HG03521 (cell line): ENCODE data around the gene ACADS.

ENCODE experiments used
- ATAC-seq: cut with Tn5 transposase; IDR thresholded peaks from one replicate; pipeline ENCODE4 v1.9.1; 2021; ENCODE audit warnings: mild to moderate bottlenecking, moderate library complexity; ENCODE audit not compliant: unreplicated experiment

The ACADS gene, protein sequence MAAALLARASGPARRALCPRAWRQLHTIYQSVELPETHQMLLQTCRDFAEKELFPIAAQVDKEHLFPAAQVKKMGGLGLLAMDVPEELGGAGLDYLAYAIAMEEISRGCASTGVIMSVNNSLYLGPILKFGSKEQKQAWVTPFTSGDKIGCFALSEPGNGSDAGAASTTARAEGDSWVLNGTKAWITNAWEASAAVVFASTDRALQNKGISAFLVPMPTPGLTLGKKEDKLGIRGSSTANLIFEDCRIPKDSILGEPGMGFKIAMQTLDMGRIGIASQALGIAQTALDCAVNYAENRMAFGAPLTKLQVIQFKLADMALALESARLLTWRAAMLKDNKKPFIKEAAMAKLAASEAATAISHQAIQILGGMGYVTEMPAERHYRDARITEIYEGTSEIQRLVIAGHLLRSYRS

GRCh38 chr12:120725659-120726509, at the start of gene ACADS:
TSS of gene ACADS (plus strand) at chr12:120725826. CDS start at chr12:120725886, 60 bp downstream.
- peak; percentile 98 for ATAC-seq

- no peak for ATAC-seq
Observed at GRCh38 chr12:120677765-120678473, 47.7 kb upstream of the ACADS start.

GRCh38 chr12:120678572-120678971, 47.1 kb upstream of the ACADS start:
- ATAC-seq: no peak

DNA sequence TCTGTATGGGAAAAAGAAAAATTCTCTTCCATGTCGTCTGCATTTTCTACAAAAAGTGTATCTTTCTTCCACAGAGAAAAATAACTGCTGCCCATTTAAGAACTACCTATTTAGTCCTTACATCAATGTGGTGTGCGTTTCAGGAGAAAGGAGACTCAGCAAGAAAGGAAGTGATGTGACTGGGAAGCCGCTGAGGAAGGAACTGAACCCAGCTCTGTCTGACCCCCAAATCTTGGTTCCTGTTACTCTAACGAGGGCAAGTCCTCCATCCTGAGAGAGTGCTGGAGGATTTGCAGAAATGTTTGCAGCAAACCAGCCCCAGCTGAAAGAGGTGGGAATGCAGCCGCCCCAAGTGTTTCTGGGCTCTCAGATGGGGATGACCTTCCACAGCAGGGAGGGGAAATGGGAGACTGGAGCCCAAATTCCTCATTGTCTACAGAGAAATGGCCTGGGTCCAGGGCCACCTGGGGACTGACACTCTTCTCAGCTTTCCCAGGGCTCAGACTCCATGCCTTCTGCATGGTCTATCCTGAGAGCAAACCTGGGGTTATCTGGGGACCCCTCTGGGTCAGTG, 45.4 kb upstream of the ACADS start:
- no peak for ATAC-seq

DNA sequence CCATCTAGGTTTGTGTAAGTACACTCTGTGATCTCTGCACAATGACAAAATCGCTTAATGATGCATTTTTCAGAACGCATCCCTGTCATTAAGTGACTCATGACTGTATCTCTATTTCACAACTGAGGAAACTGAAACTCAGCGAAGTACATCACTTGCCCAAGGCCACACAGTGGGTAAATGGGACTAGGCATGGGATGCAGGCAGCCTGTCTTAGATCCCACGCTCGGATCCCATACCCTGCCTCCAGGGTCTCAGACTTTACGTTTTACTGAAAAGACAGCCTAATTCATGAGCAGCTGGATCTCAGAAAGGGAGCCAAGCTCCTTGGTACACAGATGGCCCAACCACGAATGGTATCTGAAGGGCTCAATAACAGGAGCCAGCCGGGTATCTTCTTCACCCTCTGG, 41.1 kb upstream of the ACADS start:
- ATAC-seq: no peak

DNA sequence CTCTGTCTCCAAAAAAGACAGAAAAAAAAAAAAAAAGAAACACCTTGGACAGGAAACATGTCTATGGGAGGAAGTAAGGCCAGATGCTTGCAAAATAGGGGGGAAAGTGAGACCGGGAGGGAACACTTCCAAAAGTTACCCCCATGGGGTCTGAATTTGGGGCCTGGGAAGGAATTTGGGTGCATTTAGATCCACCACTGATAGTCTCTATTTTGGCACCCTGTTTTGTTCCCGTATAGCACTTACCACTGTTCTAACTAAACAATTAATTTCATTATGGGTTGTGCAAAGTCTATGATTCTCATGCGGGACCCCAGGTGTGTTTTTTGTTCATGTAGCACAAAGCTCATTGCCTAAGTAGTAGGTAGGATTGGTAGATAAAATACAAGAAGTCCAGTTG, 40.1 kb upstream of the ACADS start:
- ATAC-seq: no peak

GRCh38 chr12:120686151-120686689, 39.4 kb upstream of the ACADS start:
- ATAC-seq: peak; percentile 70

GRCh38 chr12:120686690-120687577, 38.7 kb upstream of the ACADS start, which contains the start of gene MLEC:
TSS of gene MLEC (plus strand) at chr12:120687149. CDS start at chr12:120687297, 148 bp downstream.
- peak; percentile 70 for ATAC-seq

DNA sequence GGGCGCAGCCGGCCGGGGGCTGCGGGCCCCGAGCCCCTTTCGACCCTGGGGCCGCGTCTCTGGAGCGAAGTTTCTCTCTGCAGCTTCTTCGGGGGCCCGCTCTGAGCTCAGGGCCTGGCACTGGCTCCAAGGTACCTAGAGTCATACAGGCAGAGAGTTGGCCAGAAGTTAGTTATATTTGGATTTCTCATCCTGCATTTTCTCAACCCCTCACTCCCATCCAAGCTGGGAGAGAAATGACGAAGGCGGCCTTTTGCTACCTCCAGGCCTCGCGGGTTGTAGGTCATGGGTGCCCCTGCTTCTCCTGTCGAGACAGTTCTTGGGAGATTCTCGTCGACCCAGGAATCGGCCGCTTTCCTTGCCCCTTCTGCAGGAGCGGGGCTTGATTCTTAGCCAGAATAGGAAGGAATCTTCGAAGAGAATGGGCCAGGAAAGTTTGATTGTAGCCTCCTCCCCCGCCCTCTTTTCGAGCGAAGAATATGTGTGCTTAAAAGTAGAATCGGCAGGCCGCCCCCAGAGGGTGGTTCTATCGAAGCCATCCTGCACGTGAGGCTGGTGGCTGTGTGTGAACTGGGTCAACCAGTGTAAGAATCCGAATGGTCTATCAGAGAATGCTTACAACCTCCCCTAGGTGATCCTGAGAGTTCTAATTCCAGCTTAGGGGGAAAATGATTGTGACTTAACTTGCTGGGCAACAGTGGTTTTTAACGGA, 37.9 kb upstream of the ACADS start:
- ATAC-seq: no peak

GRCh38 chr12:120688527-120689071, 37.0 kb upstream of the ACADS start:
- ATAC-seq: no peak

DNA sequence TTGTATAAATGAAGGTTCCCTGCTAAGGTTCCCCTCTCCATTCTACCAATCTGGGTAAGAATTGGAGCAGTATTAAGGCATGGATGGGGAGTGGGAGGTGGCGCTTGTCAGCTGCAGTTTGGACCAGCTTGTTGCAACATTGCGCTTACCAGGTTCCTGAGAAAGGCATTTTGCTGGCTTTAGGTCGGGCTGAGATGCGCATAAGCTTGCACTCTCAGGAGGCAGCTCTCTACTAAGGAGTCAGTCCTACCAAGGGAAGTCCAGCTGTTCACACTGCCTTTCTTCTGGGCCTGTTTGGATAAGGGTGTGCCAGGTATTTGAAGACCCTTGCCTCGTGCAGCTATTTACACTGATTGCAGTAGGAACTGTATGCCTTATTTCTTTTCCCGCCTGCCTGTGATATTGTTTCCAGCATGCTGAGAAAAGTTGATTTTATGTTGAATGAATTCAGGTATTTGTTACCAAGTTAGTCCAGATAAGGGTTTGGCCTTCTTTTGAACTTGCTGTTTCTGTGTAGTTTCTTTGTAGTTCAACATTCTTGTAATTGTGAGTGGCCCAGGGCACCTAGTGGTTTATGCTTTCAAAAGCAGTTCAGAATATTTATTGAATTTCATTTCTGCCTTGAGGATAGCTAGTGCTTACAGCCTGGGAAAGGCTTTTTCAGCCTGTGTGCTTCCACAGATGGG, 36.1 kb upstream of the ACADS start:
- ATAC-seq: no peak

DNA sequence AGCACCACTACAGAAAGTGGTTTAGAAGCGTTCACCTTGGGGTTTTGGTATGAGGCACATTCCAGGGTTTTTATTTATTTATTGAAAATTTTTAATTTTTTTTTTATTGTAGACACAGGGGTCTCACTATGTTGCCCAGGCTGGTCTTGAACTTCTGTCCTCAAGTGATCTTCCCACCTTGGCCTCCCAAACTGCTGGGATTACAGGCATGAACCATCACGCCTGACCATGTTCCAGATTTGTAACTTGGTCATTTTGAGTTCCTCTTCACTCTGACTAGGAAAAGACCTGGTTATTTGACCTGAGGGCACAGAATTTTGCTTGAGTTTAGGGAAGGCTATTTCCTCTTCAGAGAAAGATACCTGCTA, 35.6 kb upstream of the ACADS start:
- ATAC-seq: no peak

DNA sequence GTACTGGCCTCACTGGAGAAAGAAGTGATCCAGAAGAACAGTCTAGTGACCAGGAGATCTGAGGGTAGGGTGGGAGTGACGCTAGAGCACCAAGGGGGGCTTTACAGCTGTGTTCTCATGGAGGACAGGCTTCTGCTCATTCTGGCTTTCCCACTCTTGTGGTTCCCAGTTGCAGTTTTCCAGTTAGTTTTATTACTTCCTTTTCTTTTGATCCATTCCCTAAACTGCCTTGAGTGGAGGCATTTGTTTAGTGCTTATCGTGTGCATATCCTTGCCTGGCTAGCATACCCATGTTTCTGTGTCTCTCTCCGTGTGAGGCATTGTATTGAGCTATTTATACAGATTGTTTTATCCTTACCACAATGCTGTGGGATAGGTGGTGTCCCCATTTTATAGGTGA, 34.6 kb upstream of the ACADS start:
- no peak for ATAC-seq

- no peak for ATAC-seq
Observed at GRCh38 chr12:120692524-120693033, 33.0 kb upstream of the ACADS start.

DNA sequence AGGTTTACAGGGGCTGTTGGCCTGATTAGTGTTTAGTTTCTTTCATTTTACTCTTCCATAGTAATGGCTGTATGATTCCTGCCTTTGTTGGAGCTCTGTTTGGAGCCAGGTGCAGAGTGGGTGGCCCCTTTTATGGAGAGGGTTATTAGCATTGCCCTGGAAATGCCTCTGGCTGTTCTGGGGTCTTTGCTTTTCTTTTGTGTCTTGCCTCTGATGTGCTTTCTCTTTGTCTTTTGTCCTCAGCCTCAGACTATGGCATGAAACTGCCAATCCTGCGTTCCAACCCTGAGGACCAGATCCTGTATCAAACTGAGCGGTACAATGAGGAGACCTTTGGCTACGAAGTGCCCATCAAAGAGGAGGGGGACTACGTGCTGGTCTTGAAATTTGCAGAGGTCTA, 31.8 kb upstream of the ACADS start:
- ATAC-seq: no peak

- ATAC-seq: no peak
Observed at GRCh38 chr12:120696626-120697025, 29.0 kb upstream of the ACADS start.

DNA sequence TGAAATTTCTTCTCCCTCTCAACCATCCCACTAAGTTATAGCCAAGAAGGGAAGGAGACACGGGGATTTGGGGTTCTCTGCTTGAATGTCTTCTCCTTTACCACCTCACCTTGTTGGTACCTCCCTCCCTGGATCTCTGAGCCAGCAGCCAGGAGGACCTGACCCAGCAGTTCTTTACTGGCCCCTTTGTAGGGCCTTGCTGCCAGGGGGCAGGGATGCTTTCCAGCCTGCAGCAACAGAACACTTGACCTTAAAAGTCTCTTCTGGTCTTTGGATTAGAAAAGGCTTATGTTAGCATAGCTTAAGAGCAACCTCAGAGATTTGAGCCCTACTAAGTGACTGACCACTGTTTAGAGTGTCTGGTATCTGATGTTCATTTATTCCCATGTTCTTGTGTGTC, 28.3 kb upstream of the ACADS start:
- no peak for ATAC-seq

- ATAC-seq: no peak
Observed at GRCh38 chr12:120698665-120699064, 27.0 kb upstream of the ACADS start.
